ENCODE results near the gene MLIP. TPM values are rescaled to one million over a fixed set of nuclear protein-coding genes. Genes with fewer than 3 reads are reported as not detected.

The MLIP gene
- total RNA-seq (ENCODE audit: low replicate concordance), result not detected in 2 replicates

DNA sequence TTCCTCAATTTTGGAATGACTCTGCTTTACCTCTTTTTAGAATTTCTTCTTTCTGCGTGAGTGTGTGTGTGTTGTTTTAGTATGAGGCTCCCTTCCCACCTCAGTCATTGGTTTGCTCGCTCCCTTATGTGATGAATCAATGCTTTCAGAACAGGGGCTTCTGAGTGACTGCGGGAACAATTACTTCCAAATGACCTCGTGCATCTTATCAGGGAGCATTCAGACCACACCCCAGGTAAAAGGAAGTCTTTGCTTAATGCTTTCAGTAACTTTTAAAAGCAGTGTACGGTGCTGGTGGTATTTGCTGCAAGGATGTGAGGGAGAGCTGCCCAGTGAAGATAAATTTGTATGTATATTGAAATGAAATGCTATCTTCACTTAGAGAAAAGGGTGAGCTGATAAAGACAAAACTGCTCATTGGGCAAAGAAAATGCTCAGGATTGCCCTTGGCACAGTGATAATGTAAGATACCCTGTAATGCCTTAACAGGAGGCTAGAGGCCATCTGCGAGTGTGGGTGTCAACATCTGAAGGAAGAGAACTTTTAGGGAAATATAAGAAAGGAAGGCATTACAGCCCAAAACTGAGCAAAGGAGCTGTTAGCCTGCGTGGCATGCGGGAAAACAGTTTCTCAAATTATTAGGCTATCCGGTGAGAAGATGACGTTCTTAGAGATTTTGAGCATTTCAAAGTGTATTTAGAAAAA is at the start of gene MLIP:
Gene MLIP (plus strand): TSS at position 103 of the 705 bp plus-strand sequence. CDS start 37 bp downstream, at position 140.
- H3K36me3 ChIP-seq, result no peaks in the 10 kb centered on the region
- H4K20me1 ChIP-seq (ENCODE audit: low read depth), result no peaks in the 10 kb centered on the region
- no peaks in the 10 kb centered on the region for H3F3A ChIP-seq (ENCODE audit: low read depth)
- H3K27me3 ChIP-seq, result no peaks in the 10 kb centered on the region
- peak; percentile 19 for DNase-seq (ENCODE audit: low spot score)
- peaks cover 12% of the 10 kb centered on the region for H3K4me1 Mint-ChIP-seq
- peak within 1 kb of the TSS; percentile 35 for H3K4me2 ChIP-seq
- no peak within 1 kb of the TSS for H3K9ac ChIP-seq
- no peaks in the 10 kb centered on the region for H3K9me3 ChIP-seq (ENCODE audit: low read depth)
- no peak within 1 kb of the TSS for H3K4me3 Mint-ChIP-seq
- H2AFZ ChIP-seq (replicated peaks), result peak within 1 kb of the TSS; percentile 81
- no peak for TF ChIP-seq CTCF (IDR thresholded peaks at IDR 0.05)
- TF ChIP-seq EZH2phosphoT487 (IDR thresholded peaks at IDR 0.05), result no peak
- TF ChIP-seq EZH2 (IDR thresholded peaks at IDR 0.05), result no peak
- H3K27me3 Mint-ChIP-seq (ENCODE audit: insufficient read depth, low read depth), result peaks cover 6% of the 10 kb centered on the region
- no peak within 1 kb of the TSS for H3K27ac Mint-ChIP-seq
- H3K4me1 ChIP-seq, result peaks cover 15% of the 10 kb centered on the region
- H3K4me3 ChIP-seq, result no peak within 1 kb of the TSS
- peaks cover 1% of the 10 kb centered on the region for H3K9me3 Mint-ChIP-seq
- no peak within 1 kb of the TSS for H3K27ac ChIP-seq
- no peaks in the 10 kb centered on the region for H3K79me2 ChIP-seq (ENCODE audit: low read depth)
- H3K36me3 Mint-ChIP-seq, result no peaks in the 10 kb centered on the region

- TF ChIP-seq CTCF (IDR thresholded peaks at IDR 0.05) (no peak), EZH2phosphoT487 (IDR thresholded peaks at IDR 0.05) (no peak), EZH2 (IDR thresholded peaks at IDR 0.05) (no peak)
- DNase-seq (ENCODE audit: low spot score), result no peak
- no peak overlapping the region for H3K4me3 ChIP-seq
- H3K4me2 ChIP-seq, result no peak overlapping the region
- H2AFZ ChIP-seq (replicated peaks), result no peak overlapping the region
- Mint-ChIP-seq H3K4me3 (no peak overlapping the region), H3K4me1 (no peaks in the 10 kb centered on the region), H3K9me3 (no peaks in the 10 kb centered on the region), H3K36me3 (no peaks in the 10 kb centered on the region), H3K27ac (no peak overlapping the region), H3K27me3 (ENCODE audit: insufficient read depth, low read depth) (no peaks in the 10 kb centered on the region)
- H3K9me3 ChIP-seq (ENCODE audit: low read depth), result no peaks in the 10 kb centered on the region
- H3K9ac ChIP-seq, result no peak overlapping the region
- H3K27ac ChIP-seq, result no peak overlapping the region
- H3F3A ChIP-seq (ENCODE audit: low read depth), result no peaks in the 10 kb centered on the region
- no peaks in the 10 kb centered on the region for H3K79me2 ChIP-seq (ENCODE audit: low read depth)
- H3K36me3 ChIP-seq, result no peaks in the 10 kb centered on the region
- H3K4me1 ChIP-seq, result no peaks in the 10 kb centered on the region
- H3K27me3 ChIP-seq, result no peaks in the 10 kb centered on the region
- H4K20me1 ChIP-seq (ENCODE audit: low read depth), result no peaks in the 10 kb centered on the region
Measured at GRCh38 chr6:54063228-54063539, 48.1 kb upstream of the MLIP start.

DNA sequence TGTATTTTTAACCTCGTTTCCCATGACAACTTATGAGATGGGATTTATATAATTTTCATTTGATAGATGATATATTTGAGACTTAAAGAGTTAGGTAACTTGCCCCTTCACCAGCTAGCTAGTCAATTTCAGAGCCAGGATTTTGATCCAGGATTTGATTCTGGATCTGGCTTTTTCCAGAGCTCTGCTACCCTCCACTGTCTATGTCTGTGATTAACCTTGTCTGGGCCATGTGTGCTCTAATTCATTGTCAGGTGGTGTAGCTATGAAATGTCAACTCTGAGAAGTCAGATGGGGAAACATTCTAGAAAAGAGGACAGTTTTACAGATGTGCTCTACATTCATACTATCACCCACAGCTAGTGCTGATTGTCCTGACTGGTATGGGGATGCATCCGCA is 42.5 kb upstream of the MLIP start:
- Mint-ChIP-seq H3K27me3 (ENCODE audit: insufficient read depth, low read depth) (no peaks in the 10 kb centered on the region), H3K4me3 (no peak overlapping the region), H3K4me1 (peaks cover 5% of the 10 kb centered on the region), H3K36me3 (no peaks in the 10 kb centered on the region), H3K27ac (no peak overlapping the region), H3K9me3 (no peaks in the 10 kb centered on the region)
- Histone ChIP-seq H3K79me2 (ENCODE audit: low read depth) (no peaks in the 10 kb centered on the region), H3K9me3 (ENCODE audit: low read depth) (no peaks in the 10 kb centered on the region), H4K20me1 (ENCODE audit: low read depth) (no peaks in the 10 kb centered on the region), H2AFZ (replicated peaks) (no peak overlapping the region), H3K9ac (no peak overlapping the region), H3K36me3 (no peaks in the 10 kb centered on the region), H3K4me1 (no peaks in the 10 kb centered on the region), H3K27me3 (no peaks in the 10 kb centered on the region), H3K27ac (no peak overlapping the region), H3K4me3 (no peak overlapping the region), H3K4me2 (no peak overlapping the region), H3F3A (ENCODE audit: low read depth) (no peaks in the 10 kb centered on the region)
- DNase-seq (ENCODE audit: low spot score), result no peak
- no peak for TF ChIP-seq EZH2phosphoT487 (IDR thresholded peaks at IDR 0.05)

GRCh38 chr6:54070025-54070424 is 41.2 kb upstream of the MLIP start:
- Histone ChIP-seq H3K4me3 (no peak overlapping the region), H4K20me1 (ENCODE audit: low read depth) (no peaks in the 10 kb centered on the region), H3K36me3 (no peaks in the 10 kb centered on the region), H3K4me1 (no peaks in the 10 kb centered on the region), H3K79me2 (ENCODE audit: low read depth) (no peaks in the 10 kb centered on the region), H3K9me3 (ENCODE audit: low read depth) (no peaks in the 10 kb centered on the region), H2AFZ (replicated peaks) (no peak overlapping the region), H3K4me2 (no peak overlapping the region), H3K27ac (no peak overlapping the region), H3K27me3 (no peaks in the 10 kb centered on the region), H3F3A (ENCODE audit: low read depth) (no peaks in the 10 kb centered on the region), H3K9ac (no peak overlapping the region)
- TF ChIP-seq EZH2phosphoT487 (IDR thresholded peaks at IDR 0.05) (no peak), EZH2 (IDR thresholded peaks at IDR 0.05) (no peak), CTCF (IDR thresholded peaks at IDR 0.05) (no peak)
- Mint-ChIP-seq H3K9me3 (no peaks in the 10 kb centered on the region), H3K36me3 (no peaks in the 10 kb centered on the region), H3K27me3 (ENCODE audit: insufficient read depth, low read depth) (no peaks in the 10 kb centered on the region), H3K27ac (no peak overlapping the region), H3K4me1 (peaks cover 5% of the 10 kb centered on the region), H3K4me3 (no peak overlapping the region)
- no peak for DNase-seq (ENCODE audit: low spot score)

Measured in neural progenitor cell (in vitro differentiated cells).